NCI-H2081 (cell line): ENCODE data around the gene IFFO2.
"Not testable (repeated sequence)": the region's sequence is repeated elsewhere in the genome, so short reads cannot be mapped to it uniquely, and the experiment has no call there.

ENCODE experiments used
- DNase-seq, 2 experiments: peaks; one replicate each; lab custom pipeline; 2025; lab: John Stamatoyannopoulos, UW

Gene IFFO2

DNA sequence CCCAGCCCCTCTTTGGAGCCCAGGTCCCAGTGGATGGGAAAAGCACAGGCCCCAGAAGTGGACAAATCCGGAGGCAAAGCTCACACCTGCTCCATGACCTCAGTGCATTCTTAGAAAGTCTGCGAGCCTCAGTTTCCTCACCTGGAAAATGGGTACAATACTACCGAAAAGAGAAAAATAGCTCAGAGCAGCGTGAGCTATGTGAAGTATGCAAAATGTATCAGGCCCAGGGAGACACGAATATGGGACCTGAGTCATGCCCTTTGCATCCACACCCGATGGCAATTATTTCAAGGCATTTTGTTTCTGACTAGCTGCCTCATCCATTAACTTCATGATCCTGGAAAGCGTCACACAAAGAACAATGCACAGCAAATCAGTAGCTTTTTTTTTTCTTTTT, 63.4 kb downstream of the IFFO2 start:
- DNase-seq = no peak

DNA sequence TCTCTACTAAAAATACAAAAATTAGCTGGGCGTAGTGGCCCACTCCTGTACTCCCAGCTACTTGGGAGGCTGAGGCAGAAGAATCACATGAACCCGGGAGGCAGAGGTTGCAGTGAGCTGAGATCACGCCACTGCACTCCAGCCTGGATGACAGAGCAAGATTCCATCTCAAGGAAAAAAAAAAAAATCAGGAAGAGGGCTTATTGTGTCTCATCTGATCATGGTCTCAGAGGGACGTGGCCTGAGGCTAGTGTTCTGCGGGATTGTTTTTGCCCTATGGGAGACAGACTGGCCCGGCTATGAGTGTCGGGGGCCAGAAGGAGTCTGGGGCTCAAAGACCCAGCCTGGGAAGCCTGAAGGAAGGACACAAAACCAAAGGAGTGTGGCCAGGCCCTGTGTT, 64.6 kb downstream of the IFFO2 start:
- not testable (repeated sequence) for DNase-seq

DNA sequence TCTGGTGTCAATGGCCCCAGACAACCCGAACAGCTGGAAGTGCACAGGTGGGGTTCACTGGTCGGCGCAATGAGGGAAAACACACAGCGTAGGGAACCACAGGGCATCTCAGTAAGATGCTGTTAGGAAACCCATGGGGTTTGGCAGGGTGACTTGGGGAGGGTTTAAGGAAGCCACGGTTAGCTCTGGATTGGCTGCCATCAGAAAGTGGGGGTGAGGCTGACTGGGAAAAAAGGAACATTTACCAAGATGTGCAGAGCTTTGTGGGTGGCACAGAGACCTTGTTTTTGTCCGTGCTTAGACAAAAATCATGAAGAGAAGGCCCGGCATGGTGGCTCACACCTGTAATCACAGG, 65.1 kb downstream of the IFFO2 start:
- no peak for DNase-seq

DNA sequence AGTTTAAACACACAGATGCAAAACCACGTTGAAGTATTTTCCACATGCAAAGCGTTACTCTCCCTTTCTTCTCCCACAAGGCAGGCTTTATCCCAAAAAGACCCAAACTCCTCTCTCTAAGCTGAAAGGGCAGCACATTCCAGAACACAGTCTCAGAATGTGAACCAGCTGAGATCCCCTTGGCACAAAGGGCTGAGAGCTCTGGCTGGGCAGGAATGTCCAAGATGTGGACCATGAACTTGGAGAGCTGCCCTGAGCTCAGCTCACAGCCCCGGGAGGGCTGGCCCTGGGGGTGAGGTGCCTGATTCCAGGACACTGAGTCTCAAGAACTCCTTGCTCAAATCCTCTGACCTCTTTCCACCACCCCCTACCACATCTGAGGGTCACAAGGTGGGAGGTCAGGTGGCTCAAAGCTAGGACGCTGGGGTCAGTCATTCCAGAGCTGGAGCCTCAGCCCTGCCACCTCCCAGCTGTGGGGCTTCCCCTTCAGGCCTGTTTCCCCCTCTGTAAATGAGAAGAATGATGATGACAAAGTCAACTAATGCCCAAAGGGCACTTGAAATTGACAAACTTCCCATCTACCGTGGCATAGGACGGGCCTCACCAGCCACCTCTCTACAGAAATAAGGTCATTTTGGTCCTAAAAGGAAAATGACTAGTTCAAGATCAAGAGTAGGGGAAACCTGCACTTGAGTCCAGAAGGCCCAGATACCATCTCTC, 65.6 kb downstream of the IFFO2 start:
- DNase-seq = no peak

DNA sequence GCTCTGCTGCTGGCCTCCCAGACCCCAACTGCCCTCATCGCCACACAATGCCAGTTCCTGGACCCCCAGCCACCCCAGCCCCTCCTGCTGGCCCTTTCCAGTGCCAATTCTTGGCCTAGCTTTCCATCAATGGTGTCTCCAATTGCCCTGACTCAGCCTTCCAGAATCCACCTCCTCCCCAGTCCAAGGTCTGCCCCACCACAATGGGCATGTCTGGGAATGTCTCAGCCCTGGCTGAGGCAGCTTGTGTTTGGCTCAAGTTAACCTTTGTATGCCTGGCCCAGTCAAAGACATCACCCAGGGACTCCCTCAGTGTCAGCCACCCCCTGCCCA, 70.5 kb downstream of the IFFO2 start:
- DNase-seq = no peak

DNA sequence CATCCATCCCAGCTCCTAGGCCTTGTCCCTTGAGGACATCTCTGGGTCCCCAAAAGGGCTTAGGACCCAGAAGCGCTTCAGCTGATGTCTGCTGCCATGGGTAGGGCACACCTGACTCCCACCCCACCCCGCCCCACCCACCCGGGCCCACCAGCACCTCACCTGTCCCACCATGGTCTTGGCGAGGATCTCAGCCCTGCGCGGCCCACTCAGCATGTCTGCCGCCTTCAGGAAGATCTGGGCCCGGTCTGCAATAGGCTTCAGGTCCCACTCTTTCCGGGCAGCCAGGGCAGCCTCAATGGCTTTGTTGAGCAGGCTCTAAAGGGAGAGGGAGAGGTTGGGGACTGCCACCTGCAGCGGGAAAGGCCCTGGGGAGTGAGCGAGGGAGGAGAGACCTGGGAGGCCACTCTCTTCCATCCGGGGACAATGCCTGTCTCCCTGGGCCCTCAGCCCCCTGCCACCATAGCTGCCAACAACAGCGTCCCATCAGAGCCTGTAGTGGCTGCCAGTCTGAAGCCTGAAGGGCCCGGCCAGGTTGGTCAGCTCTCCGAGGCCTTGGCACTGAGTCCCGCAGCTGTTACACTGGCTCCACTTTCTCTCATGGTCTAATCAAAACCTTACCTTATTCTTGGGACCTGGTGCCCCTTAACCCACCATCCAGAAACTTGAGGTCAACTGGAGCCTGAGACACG, 71.0 kb downstream of the IFFO2 start:
- no peak for DNase-seq

DNA sequence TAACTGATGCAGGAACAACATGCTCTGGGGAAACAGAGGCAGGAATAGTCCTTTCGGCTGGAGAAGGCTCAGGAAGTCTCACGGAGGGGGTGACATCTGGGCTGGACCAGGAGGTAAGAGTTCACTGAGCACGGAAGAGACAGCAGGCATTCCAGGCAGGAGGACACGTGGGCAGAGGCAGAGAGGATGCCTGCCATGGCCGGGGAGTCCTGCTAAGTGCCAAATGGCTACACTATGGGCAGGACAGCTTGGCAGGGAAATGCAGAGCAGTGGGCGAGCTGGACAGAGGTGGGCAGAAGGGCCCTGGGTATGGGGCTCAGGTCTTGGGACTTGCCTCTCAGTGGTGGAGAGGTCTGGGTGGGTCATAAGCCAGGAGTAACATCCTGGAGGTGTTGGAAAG, 71.7 kb downstream of the IFFO2 start:
- no peak for DNase-seq

DNA sequence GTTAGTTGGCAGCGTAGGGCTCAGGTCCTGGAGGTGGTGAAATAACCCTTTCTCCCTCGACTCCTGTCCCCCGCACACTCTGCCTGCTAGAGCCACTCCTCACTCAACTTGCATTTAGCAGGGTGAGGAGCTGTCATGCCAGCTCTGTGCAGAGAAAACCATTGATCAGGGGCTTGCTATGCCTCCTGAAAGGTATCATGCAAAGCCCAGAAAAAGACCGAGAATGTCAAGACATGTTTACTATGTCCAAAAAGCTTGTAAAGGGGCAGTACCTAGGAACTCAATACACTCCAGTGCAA, 72.1 kb downstream of the IFFO2 start:
- DNase-seq = no peak

DNA sequence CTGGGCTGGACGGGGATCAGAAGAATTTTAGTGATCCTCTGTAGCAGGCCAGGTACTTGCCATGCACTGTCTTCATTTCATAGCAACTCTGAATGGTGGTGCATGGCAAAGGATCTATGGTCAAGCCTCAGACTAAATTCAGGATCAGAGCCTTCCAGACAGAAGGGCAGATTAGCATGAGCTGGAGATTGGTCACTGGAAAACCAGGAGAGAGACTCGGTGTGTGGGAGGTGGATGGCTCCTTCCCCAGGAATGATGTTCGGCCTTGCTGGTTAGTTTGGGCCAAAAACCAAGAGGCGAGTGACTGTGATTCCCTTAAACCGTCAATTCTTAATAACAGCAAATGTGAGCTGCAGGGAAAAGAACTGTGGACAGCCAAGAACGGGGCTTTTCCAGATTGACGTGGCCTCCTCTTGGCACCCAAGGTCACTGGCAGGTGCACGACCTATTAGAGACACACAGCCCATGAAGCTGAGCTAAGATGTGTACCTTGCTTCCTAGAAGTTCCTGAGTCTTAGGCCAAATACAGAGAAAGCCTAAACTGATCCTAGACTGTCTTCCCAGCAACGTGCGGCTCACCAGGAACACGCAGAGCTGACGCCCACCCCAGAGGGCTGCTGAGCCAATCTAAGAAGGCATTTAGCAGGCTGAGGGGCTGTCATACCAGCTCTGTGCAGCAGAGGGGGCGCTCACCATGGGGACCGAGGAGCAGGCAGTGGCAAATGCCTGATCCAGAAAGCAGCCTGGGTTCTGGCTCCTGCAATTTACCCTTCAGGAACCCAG, 72.6 kb downstream of the IFFO2 start:
- peak; percentile 24 to 37 for DNase-seq

DNA sequence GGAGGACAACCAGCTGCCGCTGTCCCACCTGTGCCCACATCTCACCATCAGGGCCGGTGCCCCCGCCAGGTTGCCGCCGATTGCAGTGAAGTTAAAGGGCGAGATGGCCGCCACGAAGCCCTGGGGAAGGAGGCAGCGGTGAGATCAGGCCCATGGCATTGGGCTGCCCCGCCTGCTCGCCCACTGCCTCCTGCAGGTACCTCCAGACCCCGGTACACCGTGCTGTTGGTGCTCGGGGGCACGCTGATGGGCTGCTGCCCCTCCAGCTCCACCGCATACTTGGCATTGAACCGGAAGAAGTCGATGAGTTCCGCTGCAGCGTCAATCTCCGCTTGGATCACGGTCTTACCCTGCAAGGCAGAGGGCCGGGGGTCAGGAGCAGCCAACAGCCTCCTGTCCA, 73.4 kb downstream of the IFFO2 start:
- no peak for DNase-seq

DNA sequence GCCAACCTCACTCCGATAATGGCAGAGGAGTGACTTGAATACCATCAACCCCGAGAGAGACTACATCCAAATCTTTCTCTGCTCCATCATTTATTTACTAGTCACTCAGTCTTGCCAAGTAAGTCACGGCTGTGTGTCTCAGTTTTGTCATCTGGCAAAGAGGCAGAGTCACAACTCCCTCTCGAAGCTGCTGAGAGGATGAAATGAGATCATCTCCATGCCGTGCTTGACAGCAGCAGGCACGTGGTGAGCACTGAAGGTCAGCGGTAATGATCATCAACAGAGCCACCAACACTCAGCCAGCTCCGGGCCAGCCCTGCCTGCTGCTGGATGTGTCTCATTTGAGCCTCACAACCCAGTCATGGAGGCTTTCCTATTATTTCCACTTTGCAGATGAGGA, 74.0 kb downstream of the IFFO2 start:
- DNase-seq = no peak

DNA sequence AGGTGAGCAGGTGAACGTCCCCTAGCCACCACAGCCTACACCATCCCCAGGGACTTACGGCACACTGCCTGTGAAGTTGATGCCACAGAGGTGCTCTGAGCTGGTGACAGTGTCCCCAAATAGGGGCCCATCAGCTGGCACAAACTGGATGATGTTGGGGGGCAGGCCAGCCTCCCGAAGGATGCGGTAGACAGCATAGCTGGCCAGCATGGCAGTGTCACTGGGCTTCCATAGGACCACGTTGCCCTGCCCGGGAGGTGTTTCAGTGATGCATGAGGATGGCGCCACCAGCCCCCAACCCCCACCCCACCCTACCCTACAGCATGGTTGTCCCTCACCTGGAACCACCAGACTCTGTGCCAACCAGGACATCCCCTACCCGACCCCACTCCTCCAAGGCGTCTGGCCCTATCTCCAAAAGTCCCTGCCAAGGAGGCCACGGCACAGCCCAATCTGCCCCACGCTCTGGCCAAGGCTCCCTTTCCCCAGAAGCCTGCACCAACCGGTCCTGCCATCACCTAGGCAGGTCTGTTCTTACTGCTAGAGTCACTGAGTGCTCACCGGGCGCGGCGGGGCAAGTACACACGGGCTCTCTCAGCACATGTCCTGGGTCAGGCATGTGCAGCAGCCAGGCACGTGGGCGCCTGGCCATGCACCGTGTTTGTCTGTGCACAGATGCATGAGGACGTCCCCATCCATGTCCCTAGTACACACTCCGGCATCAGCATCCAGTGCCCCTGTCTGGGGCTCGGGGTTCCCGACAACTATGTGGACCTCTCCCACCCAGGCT, 74.6 kb downstream of the IFFO2 start:
- no peak for DNase-seq

DNA sequence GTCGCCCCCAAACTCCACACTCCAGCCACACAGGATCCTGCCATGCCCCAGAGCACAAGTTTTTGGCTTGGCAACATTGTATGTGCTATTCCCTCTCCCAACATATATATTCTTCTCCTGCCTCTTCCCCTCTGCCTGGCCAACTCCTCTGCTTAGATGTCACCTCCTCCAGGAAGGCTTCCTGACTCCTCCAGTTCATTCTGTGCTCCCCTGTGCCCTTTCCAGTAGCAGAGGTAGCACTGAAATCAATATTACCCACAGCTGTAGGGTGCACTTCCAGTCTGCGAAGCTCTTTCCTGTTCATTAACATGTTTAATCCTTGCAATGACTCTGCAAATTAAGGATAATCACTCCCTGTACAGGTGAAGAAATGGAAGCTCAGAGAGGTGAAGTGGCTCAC, 75.3 kb downstream of the IFFO2 start:
- DNase-seq = no peak

DNA sequence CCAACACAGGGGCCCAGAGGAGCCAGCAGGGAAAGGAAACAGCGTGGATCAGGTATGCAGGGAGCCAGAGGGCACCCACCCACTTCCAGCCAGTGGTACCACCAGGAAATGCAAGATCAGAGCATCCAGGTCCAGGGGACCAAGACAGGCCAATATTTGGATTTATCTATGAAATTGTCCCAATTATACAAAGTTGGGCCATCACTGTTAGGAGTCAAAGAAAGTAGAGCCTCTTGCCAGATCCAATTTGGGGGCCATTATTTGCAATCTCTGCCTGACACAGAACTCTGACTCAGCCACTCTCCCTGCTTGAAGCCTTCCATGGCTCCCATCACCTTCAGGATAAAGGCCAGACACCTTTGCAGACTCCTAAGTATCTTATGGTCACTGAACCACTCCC, 75.9 kb downstream of the IFFO2 start:
- DNase-seq = no peak

DNA sequence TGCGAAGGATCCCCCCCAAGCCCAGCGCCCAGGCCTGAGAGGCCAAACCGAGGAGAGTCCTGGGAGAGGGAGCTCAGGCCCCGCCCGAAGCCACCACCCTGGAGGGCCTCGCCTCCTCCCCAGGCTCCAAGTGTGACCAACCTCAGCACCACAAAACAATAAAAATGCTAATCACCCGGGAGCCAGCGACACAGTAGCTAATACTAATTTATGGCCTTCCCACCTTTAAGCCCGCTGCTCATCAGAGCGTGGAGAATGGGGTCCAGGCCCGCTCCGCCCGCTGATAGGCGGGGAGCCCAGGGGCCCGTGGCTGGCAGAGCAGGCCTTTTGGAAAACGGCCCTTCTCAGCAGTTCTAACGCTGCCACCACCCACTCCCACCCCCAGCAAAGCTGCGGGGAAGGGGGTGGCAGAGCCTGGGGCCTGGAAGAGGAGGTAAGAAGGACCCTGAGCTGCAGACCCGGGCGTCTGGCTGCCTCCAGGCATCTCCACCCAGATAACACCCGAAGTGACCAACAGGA, 76.6 kb downstream of the IFFO2 start:
- no peak for DNase-seq

DNA sequence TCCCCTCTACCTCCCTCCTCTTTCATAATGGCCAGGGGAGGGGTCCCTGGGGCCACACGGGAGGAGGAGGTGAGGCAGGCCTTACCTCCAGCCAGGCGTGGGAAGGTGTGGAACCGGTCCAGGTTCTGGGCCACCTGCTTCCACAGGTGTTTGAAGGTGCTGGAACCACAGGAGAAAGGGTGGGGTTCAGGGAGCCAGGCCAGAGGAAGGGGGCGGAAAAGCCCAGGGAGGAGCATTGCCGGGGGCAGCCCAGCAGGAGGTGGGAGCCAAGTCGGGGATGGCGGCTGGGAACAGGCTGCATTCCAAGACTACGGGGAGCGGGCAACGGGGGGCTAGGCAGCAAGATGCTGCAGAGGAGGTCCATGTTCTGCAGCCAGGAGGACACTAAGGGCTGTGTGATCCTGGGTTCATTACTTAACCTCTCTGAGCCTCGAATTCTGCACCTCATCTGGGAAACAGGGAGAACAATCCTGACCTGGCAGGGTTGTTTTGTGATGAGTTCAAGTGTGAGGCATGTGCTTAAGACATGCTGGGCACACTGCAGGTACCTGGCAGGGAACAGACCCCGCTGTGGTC, 77.2 kb downstream of the IFFO2 start:
- DNase-seq = no peak

DNA sequence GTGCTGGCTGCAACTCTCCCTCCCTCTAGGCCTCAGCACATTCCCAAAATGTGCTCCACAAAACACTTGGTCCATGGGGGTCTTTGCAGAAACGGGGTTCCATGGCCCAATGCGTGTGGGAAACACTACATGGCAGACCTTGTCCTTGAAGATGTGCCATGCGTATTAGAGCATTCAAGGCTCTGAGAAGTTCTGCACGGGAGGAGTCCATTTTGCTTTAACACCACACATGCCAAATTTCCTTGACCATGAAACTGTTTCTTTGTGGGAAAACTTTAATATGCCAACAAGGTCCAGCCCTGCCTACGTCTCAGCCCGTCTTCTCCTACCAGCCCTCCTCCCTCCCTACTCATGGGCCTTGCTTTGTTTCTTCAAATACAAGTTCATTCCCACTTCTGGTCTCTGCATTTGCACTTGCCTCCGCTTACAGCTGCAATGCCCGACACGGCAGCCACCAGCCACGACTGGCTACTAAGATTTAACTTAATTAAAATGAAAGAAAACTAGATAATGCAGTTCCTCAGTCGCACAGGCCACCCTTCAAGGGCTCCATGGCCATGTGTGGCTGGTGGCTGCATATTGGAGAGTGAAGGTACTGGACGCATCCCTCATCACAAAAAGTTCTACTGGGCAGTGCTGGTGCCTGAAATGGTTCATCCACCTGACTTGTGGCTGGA, 77.8 kb downstream of the IFFO2 start:
- DNase-seq = no peak

DNA sequence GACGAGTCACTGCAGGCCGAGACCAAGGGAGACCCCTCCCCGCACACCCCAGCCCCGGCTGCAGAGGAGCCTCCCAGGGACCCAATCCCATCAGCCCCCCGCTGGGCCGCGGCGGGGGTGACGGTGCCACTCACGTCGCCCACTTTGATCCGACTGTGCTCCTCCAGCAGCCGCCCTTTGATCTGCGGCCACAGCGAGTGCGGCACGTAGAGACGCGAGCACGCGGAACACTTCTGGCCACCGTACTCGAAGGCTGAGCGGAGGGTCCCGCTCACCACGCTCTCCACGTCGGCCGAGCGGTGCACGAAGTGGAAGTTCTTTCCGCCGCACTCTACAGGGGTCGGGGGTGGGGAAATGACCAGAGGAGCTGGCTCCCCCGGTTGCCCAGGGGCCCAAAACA, 79.2 kb downstream of the IFFO2 start:
- DNase-seq = no peak

DNA sequence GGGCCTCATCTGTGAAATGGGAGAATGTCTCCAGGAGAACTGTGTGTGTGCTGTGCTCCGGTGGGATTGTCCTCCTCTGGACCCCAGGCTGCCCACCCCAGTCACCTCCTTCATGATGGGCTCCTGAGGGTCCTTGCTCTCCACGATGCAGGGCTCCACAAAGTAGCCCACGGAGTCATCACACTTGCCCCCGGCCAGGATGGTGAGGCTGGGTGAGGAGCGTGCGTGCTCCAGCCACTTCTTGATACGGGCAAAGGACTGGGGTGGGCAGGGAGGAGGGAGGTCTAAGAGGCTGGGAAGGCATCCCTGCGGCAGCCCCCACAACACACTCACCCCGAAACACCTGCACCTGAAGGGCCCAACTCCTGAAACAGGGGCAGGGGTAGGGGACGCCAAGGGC, 80.3 kb downstream of the IFFO2 start:
- no peak for DNase-seq

DNA sequence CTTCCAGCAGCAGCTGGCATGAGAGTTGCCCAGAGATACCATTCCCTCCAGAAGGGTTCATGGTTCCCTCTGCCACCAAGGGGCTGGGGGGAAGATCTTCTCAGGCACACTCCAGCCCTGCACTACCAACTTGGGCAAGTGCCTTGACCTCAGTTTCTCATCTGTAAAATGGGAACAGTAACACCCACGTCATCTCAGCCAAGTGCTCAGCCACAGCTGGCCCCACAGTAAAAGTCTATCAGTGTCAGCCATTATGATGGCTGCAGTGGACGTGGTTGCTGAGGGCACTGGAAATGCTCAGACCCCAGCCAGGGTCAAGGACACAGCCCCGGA, 80.7 kb downstream of the IFFO2 start:
- no peak for DNase-seq

DNA sequence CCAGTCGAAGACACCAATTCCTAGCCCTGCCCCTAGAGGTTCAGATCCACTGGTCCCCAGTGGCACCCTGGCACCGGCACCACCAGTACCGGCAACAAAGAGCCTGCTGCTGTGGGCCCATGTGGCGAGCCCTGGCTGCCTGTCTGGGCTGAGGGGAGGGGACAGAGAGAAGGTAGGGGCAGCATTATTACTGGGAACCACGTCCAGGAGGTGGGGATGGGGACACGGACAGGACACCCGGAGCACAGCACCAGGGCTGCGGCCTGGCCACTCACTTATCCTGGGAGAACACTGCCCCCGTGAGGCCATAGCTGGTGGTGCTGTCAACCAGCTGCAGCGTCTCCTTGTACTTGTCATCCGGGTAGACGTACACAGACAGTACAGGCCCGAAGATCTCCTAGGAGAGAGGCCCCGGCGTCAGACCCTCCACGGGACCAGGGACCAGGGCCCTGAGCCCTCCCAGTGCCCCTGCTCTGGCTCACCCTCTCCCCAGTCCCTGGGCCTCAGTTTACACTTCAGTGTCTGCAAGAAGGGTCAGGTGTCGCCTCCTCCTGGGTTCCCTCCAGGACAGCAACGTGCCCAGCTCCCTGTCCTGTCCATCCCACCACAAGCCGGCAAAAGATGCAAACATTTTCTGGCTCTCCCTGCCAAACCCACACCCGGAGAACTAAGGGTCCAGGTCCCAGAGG, 81.2 kb downstream of the IFFO2 start:
- DNase-seq = peak; percentile 48 to 52
